Measurements from ENCODE around the gene WNT11. TPM values are rescaled to one million over a fixed set of nuclear protein-coding genes. Genes with fewer than 3 reads are reported as not detected.

Gene WNT11
- total RNA-seq, 1 experiment from 2014 or later, result not detected

DNA sequence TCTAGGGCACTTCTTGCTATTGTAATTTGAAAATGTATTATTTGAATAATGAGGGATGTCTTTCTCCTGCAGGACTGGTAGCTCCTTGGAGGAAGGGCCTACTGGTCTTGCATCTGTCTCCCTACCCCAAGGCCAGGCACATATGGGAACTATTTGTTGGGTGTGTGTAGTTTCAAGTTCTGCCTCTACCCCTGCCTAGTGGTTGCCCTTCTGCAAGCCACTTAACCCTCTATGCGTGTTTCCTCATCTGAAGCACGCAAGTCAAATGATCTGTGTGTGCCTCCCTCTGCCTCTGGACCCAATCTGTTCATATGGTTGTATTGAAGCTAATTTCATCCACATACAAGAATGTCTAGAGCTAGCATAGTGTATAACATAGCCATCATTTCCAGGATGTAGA lies 67.0 kb downstream of the WNT11 start:
- H3K4me1 Mint-ChIP-seq, result no peaks in the 10 kb centered on the region
- Histone ChIP-seq H3K14ac (ENCODE audit: insufficient read depth, low read length) (no peak overlapping the region), H3K27ac (ENCODE audit: insufficient read length, low read depth, low read length) (no peak overlapping the region), H3K4me2 (ENCODE audit: insufficient read depth, insufficient read length, low read length) (no peak overlapping the region), H2AFZ (ENCODE audit: low read length) (no peak overlapping the region), H3K18ac (ENCODE audit: insufficient read length, low read depth, low read length) (no peak overlapping the region), H2BK20ac (ENCODE audit: low read depth, low read length, poor library complexity, severe bottlenecking) (no peak overlapping the region), H4K91ac (ENCODE audit: insufficient read length, low read depth, low read length) (no peak overlapping the region), H3K23me2 (ENCODE audit: insufficient read length, low read depth, low read length, poor library complexity, severe bottlenecking) (no peaks in the 10 kb centered on the region), H3K79me1 (ENCODE audit: insufficient read depth, low read depth, low read length, poor library complexity, severe bottlenecking) (no peaks in the 10 kb centered on the region), H3K27me3 (ENCODE audit: insufficient read depth, low read length) (no peaks in the 10 kb centered on the region), H2AK5ac (ENCODE audit: insufficient read length, low read length) (no peak overlapping the region), H3K9ac (ENCODE audit: extremely low read depth, insufficient read length, low read length) (no peak overlapping the region), H3K4me1 (ENCODE audit: insufficient read depth, low read length) (no peaks in the 10 kb centered on the region; the same call in 1 of the 2 replicates), H2BK12ac (ENCODE audit: insufficient read length, low read depth, low read length) (no peak overlapping the region), H4K5ac (ENCODE audit: insufficient read length, low read depth, low read length) (no peak overlapping the region), H3K79me2 (ENCODE audit: insufficient read depth, low read length) (no peaks in the 10 kb centered on the region), H3K4ac (ENCODE audit: low read depth, low read length) (no peak overlapping the region), H2BK5ac (ENCODE audit: insufficient read length, low read length) (no peak overlapping the region), H2BK120ac (ENCODE audit: low read depth, low read length, poor library complexity, severe bottlenecking) (no peak overlapping the region), H4K20me1 (ENCODE audit: control insufficient read depth, insufficient read depth, insufficient read length) (no peaks in the 10 kb centered on the region), H3K23ac (ENCODE audit: insufficient read length, low read depth, low read length) (no peak overlapping the region), H4K8ac (replicated peaks; ENCODE audit: insufficient read length, low read depth, low read length) (no peak overlapping the region), H2BK15ac (ENCODE audit: low read depth, low read length) (no peak overlapping the region), H3T11ph (ENCODE audit: low read length) (no peak overlapping the region), H3K56ac (ENCODE audit: insufficient read length, low read depth, low read length) (no peak overlapping the region), H3K9me3 (ENCODE audit: control insufficient read depth, low read depth, low read length) (no peaks in the 10 kb centered on the region)
- no peaks in the 10 kb centered on the region for H3K9me3 Mint-ChIP-seq
- DNase-seq, result no peak
- peaks cover 5 to 27% (median 17%) of the 10 kb centered on the region in 3 experiments; a peak in 4 of 7 replicates for H3K36me3 Mint-ChIP-seq (ENCODE audit: insufficient read depth in 1 of 3, low read depth in 3 of 3)
- TF ChIP-seq, protein P1, sequence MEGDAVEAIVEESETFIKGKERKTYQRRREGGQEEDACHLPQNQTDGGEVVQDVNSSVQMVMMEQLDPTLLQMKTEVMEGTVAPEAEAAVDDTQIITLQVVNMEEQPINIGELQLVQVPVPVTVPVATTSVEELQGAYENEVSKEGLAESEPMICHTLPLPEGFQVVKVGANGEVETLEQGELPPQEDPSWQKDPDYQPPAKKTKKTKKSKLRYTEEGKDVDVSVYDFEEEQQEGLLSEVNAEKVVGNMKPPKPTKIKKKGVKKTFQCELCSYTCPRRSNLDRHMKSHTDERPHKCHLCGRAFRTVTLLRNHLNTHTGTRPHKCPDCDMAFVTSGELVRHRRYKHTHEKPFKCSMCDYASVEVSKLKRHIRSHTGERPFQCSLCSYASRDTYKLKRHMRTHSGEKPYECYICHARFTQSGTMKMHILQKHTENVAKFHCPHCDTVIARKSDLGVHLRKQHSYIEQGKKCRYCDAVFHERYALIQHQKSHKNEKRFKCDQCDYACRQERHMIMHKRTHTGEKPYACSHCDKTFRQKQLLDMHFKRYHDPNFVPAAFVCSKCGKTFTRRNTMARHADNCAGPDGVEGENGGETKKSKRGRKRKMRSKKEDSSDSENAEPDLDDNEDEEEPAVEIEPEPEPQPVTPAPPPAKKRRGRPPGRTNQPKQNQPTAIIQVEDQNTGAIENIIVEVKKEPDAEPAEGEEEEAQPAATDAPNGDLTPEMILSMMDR (conservative IDR thresholded peaks at IDR 0.05), result no peak
- no CpG with 5 or more reads among the region's 2 CpGs for WGBS (ENCODE audit: extremely low coverage, insufficient read length, low lambda C conversion rate)
- no peak overlapping the region for H3K4me3 Mint-ChIP-seq
- no peaks in the 10 kb centered on the region for H3K27me3 Mint-ChIP-seq (ENCODE audit: low read depth)
- H3K27ac Mint-ChIP-seq, result no peak overlapping the region

Other genes starting within 250 kb of the WNT11 start
- 42.5 and 43.0 TPM in 2 replicates for gene THAP12, start 174.6 kb upstream of the WNT11 start, total RNA-seq (2021)
- gene GVQW3, start 174.8 kb upstream of the WNT11 start, total RNA-seq (2021), result 4.5 and 4.7 TPM in 2 replicates
- 26.5 and 29.3 TPM in 2 replicates for gene EMSY, start 238.5 kb upstream of the WNT11 start, total RNA-seq (2021)